Osteoblast (primary cell): ENCODE measurements around the gene SRPK2. TPM values are rescaled to one million over a fixed set of nuclear protein-coding genes. Genes with fewer than 3 reads are reported as not detected.
A peak's percentile ranks its signal among the peaks of the same experiment; 100 is the strongest.
"Not testable (repeated sequence)": the region's sequence is repeated elsewhere in the genome, so short reads cannot be mapped to it uniquely, and the experiment has no call there.

ENCODE experiments used
- DNase-seq: peaks from one replicate; pipeline ENCODE4 v3.0.0; 2011; ENCODE audit warnings: low spot score, mixed read lengths; ENCODE audit not compliant: insufficient read length; ENCODE audit errors: missing footprints
- H2AFZ ChIP-seq: 2 replicates; pipeline ENCODE4 v1.6.0; 2011; ENCODE audit warnings: mild to moderate bottlenecking, low read length
- H3K27ac ChIP-seq: 2 replicates; pipeline ENCODE4 v1.5.1; 2011; ENCODE audit warnings: mild to moderate bottlenecking, low read depth, low read length, moderate library complexity
- H3K27me3 ChIP-seq: 2 replicates; pipeline ENCODE4 v1.6.0; 2012; ENCODE audit warnings: mild to moderate bottlenecking, control low read depth, inconsistent platforms, low read length, moderate library complexity; ENCODE audit not compliant: insufficient read depth
- H3K36me3 ChIP-seq: 2 replicates; pipeline ENCODE4 v1.5.1; 2011; ENCODE audit warnings: mild to moderate bottlenecking, low read length, control low read depth, moderate library complexity; ENCODE audit not compliant: insufficient read depth
- H3K4me1 ChIP-seq: 2 replicates; pipeline ENCODE4 v1.5.1; 2011; ENCODE audit warnings: mild to moderate bottlenecking, low read length, control low read depth, moderate library complexity; ENCODE audit not compliant: insufficient read depth
- H3K4me2 ChIP-seq: 2 replicates; pipeline ENCODE4 v1.6.0; 2011; ENCODE audit warnings: mild to moderate bottlenecking, low read length; ENCODE audit not compliant: insufficient read depth
- H3K4me3 ChIP-seq: fragments of 200-600 bp; sonication (generic); 3 replicates; pipeline ENCODE4 v1.5.1; 2012; ENCODE audit warnings: mild to moderate bottlenecking, low read length, inconsistent platforms; ENCODE audit not compliant: insufficient read depth
- H3K79me2 ChIP-seq: 2 replicates; pipeline ENCODE4 v1.6.0; 2012; ENCODE audit warnings: mild to moderate bottlenecking, low read length, control low read depth, inconsistent platforms; ENCODE audit not compliant: insufficient read depth
- H3K9me3 ChIP-seq: 2 replicates; pipeline ENCODE4 v1.5.1; 2011; ENCODE audit warnings: low read depth, low read length, control low read depth
- H4K20me1 ChIP-seq: 2 replicates; pipeline ENCODE4 v1.6.0; 2012; ENCODE audit warnings: mild to moderate bottlenecking, low read length, control low read depth; ENCODE audit not compliant: insufficient read depth
- CTCF ChIP-seq: IDR thresholded peaks from 2 replicates; pipeline ENCODE4 v1.5.1; 2011; ENCODE audit warnings: mild to moderate bottlenecking, low read depth, low read length, moderate library complexity; ENCODE audit errors: extremely low read depth
- total RNA-seq: library from RNA; depleted of rRNA; stranded (reverse); fragments of >200 nt; gene quantifications from 2 replicates; pipeline ENCODE4 v1.2.3, GENCODE V29; 2012

SRPK2 gene
- total RNA-seq, 1 donor = 82.2 TPM

- peaks cover 65% of the 10 kb centered on the region for H3K79me2 ChIP-seq
- H3K4me2 ChIP-seq = no peak overlapping the region
- peaks cover 9% of the 10 kb centered on the region for H3K4me1 ChIP-seq
- H4K20me1 ChIP-seq = peaks cover 36% of the 10 kb centered on the region
- peak; percentile 35 for DNase-seq
- no peak overlapping the region for H2AFZ ChIP-seq
- no peaks in the 10 kb centered on the region for H3K27me3 ChIP-seq
- no peak overlapping the region for H3K4me3 ChIP-seq
- no peaks in the 10 kb centered on the region for H3K36me3 ChIP-seq
- no peak overlapping the region for H3K27ac ChIP-seq
- TF ChIP-seq CTCF = no peak
- H3K9me3 ChIP-seq = no peaks in the 10 kb centered on the region
Measured at GRCh38 chr7:105330526-105330925, 58.2 kb downstream of the SRPK2 start.

DNA sequence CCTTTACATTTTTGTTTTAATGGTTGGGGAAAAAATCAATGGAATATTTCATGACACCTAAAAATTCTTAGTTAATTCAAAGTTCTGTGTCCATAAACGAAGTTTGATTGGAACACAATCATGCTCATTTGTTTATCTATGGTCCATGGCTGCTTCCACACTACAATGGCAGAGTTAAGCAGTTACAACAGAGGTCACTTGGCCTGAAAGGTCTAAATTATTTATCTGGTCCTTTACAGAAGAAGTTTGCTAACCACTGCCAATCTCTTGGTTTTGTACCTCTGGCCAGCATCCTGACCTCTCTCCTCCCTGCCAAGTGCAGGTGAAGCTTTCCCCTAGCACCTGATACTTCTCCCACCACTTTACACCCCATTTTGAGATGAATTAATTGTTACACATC is 61.5 kb downstream of the SRPK2 start:
- Histone ChIP-seq H3K9me3 (no peaks in the 10 kb centered on the region), H3K4me3 (no peak overlapping the region), H3K27me3 (no peaks in the 10 kb centered on the region), H3K36me3 (no peaks in the 10 kb centered on the region), H2AFZ (no peak overlapping the region), H3K79me2 (peaks cover 85% of the 10 kb centered on the region), H3K4me1 (peaks cover 5% of the 10 kb centered on the region), H3K4me2 (no peak overlapping the region), H3K27ac (no peak overlapping the region), H4K20me1 (peaks cover 43% of the 10 kb centered on the region)
- no peak for DNase-seq
- no peak for TF ChIP-seq CTCF

GRCh38 chr7:105325216-105325904 is 63.4 kb downstream of the SRPK2 start:
- Histone ChIP-seq H2AFZ (no peak overlapping the region), H3K9me3 (no peaks in the 10 kb centered on the region), H3K36me3 (no peaks in the 10 kb centered on the region), H3K4me2 (no peak overlapping the region), H3K79me2 (peaks cover 87% of the 10 kb centered on the region), H3K27me3 (no peaks in the 10 kb centered on the region), H3K4me1 (peaks cover 3% of the 10 kb centered on the region), H3K27ac (no peak overlapping the region), H3K4me3 (no peak overlapping the region), H4K20me1 (peaks cover 38% of the 10 kb centered on the region)
- no peak for TF ChIP-seq CTCF
- peak; percentile 9 for DNase-seq

GRCh38 chr7:105324606-105325005 is 64.1 kb downstream of the SRPK2 start:
- Histone ChIP-seq H4K20me1 (peaks cover 41% of the 10 kb centered on the region), H3K79me2 (peaks cover 91% of the 10 kb centered on the region)
- H3K9me3 ChIP-seq, H3K4me1 ChIP-seq, H3K4me3 ChIP-seq, H3K27me3 ChIP-seq, H3K36me3 ChIP-seq, H2AFZ ChIP-seq, H3K27ac ChIP-seq, DNase-seq, H3K4me2 ChIP-seq: not testable (repeated sequence)
